HG02981 (cell line): ENCODE measurements around the gene OLFM1.

Experiments used
- ATAC-seq: cut with Tn5 transposase; IDR thresholded peaks from one replicate; pipeline ENCODE4 v1.9.1; 2021; ENCODE audit warnings: mild to moderate bottlenecking, moderate library complexity; ENCODE audit not compliant: unreplicated experiment

Gene OLFM1

DNA sequence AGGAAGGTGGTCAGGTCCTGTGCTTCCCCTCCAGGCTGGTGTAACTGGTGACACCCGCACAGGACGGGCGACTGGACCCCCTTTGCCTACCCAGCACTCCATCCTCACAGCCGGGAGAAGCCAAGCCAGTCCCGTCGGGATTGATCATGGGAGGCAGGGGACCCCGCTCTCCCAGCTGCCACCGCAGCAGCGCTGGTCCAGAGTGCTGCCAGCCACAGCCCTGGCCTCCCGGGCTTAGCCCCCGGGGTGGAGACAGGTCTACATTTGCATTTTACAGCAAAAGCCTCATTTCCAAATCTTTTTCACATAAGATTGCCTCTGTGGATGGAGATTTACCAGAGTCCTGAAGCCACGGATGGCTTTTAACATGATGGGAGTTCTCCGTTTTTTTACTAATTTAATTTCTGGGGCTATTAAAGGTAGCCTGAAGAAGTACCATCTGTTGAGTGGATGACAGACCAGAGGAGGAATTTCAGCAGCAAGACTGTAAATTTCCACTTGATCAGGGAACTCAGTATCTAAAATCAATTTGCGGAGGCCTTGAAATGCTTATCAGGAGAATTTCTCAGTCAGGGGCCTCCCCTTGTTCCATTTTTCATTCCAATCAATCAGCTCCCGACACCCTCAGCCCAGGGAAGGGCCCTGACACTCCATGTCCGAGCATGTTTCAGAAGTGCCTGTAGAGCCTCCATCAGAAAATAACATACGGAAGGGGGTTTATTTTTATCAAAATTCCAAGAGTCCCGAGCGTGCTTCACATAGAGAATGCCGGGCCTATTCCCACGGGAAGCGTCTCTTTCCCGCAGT, 80.6 kb downstream of the OLFM1 start:
- ATAC-seq = no peak

DNA sequence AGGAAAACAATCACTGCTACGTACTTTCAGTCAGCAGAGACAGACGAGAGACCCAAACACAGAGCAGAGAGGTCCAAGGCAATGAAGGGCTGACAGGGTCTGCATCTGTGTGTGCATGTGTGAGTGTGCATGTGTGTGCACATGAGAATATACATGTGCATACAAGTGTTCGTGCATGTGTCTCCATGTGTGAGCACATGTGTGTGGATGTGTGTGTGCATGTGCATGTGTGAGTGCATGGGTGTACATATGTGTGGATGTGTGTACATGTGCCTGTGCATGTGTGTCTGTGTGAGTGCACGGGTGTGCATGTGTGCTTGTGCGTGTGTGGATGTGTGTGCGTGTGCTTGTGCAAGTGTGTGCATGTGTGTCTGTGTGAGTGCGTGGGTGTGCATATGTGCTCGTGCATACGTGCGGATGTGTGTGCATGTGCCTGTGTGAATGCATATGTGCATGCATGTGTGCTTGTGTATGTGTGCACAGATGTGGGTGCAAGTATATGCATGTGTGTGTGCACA, 82.3 kb downstream of the OLFM1 start:
- ATAC-seq = no peak

DNA sequence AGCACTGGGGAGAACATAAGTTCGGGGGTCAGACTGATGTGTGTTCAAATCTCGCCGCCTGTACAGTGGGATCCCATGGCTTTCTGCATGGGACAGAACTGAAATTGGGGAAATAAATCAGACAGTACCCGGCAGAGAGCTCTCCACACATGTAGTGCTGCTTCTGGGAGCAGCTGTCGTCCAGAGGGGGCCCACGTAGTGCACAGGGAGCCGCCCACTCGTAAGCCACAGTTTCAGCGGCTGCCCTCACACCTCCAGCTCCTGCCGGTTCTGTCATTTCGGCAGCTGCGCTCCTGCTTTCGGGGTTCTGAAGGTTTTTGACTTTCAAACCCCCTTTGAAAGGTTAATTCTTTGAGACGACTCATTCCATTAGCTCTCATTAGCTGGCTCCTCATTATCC, 83.1 kb downstream of the OLFM1 start:
- ATAC-seq = no peak
